GM18511 (cell line): ENCODE results near the gene HORMAD2.

Source experiments
- ATAC-seq: cut with Tn5 transposase; IDR thresholded peaks from one replicate; pipeline ENCODE4 v1.9.1; 2021; ENCODE audit warnings: mild to moderate bottlenecking, moderate library complexity; ENCODE audit not compliant: unreplicated experiment

HORMAD2 gene

GRCh38 chr22:30104501-30105156, 24.4 kb downstream of the HORMAD2 start:
- no peak for ATAC-seq

GRCh38 chr22:30105483-30105882, 25.2 kb downstream of the HORMAD2 start:
- ATAC-seq, result no peak

GRCh38 chr22:30113494-30113893, 33.2 kb downstream of the HORMAD2 start:
- no peak for ATAC-seq

GRCh38 chr22:30114361-30114760, 34.1 kb downstream of the HORMAD2 start:
- ATAC-seq, result no peak

- ATAC-seq, result no peak
Observed at GRCh38 chr22:30115705-30116104, 35.4 kb downstream of the HORMAD2 start.

GRCh38 chr22:30116362-30117117, 36.3 kb downstream of the HORMAD2 start:
- no peak for ATAC-seq

- ATAC-seq, result no peak
Observed at GRCh38 chr22:30117256-30117655, 37.0 kb downstream of the HORMAD2 start.

- no peak for ATAC-seq
Observed at GRCh38 chr22:30118291-30118690, 38.0 kb downstream of the HORMAD2 start.

GRCh38 chr22:30121960-30122359, 41.7 kb downstream of the HORMAD2 start:
- ATAC-seq, result no peak

GRCh38 chr22:30123463-30123862, 43.2 kb downstream of the HORMAD2 start:
- ATAC-seq, result no peak

- ATAC-seq, result no peak
Observed at GRCh38 chr22:30127749-30128166, 47.5 kb downstream of the HORMAD2 start.

- ATAC-seq, result no peak
Observed at GRCh38 chr22:30128511-30128910, 48.2 kb downstream of the HORMAD2 start.

GRCh38 chr22:30129636-30130035, 49.4 kb downstream of the HORMAD2 start:
- ATAC-seq, result no peak

- ATAC-seq, result no peak
Observed at GRCh38 chr22:30132290-30132996, 52.2 kb downstream of the HORMAD2 start.

GRCh38 chr22:30140414-30140813, 60.1 kb downstream of the HORMAD2 start:
- no peak for ATAC-seq

- no peak for ATAC-seq
Observed at GRCh38 chr22:30143265-30143664, 63.0 kb downstream of the HORMAD2 start.

GRCh38 chr22:30144391-30144790, 64.1 kb downstream of the HORMAD2 start:
- no peak for ATAC-seq

GRCh38 chr22:30150212-30150611, 69.9 kb downstream of the HORMAD2 start:
- ATAC-seq, result no peak

GRCh38 chr22:30158277-30158676, 78.0 kb downstream of the HORMAD2 start:
- ATAC-seq, result no peak

GRCh38 chr22:30158744-30159500, 78.7 kb downstream of the HORMAD2 start:
- no peak for ATAC-seq
